DLD1 (cell line): Measurements from ENCODE around the gene CFAP251.

Experiments
- in situ Hi-C: cut with HindIII; loops from 2 replicates; pipeline ENCODE4 v1.10.0; 2017; ENCODE audit warnings: low sequenced_read_pairs

CFAP251 gene

DNA sequence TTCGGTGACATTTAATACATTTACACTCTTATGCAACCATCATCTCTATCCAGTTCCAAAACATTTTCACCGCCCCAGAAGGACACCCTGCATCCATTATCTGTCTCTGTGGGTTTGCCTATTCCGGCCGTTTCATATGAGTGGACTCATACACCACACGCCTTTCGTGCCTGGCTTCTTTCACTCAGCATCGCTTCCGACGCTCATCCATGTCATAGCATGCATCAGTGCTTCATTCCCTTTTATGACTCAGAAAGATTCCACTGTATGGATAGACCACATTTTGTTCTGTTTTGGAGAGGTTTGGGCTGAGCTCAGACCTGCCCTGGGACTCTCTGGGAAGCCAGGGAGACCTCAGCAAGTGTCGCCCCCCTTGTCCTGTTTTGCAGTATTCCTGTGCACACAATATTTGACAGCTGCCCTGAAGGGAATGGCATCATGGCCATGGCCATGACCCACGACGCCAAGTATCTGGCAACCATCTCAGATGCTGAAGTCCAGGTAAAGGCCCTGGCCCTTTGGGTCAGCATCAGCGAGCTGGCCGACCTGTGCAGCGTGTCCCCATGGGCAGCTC, 23.8 kb downstream of the CFAP251 start:
- in situ Hi-C loops: no loop called here

DNA sequence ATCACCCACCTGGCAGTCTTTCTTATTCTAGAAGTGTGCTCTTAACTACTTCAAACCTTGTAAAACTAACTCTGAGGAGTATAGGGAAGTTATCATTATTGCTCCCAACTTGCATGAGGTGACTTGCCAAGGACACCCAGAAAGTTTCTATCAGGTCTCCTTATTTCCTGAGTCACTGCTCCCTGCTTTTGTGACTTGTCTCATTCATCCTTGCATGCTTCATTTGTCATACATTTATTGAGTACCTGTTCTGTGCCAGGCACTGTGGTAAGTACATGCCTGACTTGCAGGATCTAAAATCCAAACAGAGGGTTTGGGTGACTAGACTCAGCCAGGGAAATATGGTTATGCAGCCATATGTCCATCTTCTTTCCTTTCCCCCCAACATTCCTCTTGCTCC, 25.5 kb downstream of the CFAP251 start:
- in situ Hi-C loops: no loop called here

DNA sequence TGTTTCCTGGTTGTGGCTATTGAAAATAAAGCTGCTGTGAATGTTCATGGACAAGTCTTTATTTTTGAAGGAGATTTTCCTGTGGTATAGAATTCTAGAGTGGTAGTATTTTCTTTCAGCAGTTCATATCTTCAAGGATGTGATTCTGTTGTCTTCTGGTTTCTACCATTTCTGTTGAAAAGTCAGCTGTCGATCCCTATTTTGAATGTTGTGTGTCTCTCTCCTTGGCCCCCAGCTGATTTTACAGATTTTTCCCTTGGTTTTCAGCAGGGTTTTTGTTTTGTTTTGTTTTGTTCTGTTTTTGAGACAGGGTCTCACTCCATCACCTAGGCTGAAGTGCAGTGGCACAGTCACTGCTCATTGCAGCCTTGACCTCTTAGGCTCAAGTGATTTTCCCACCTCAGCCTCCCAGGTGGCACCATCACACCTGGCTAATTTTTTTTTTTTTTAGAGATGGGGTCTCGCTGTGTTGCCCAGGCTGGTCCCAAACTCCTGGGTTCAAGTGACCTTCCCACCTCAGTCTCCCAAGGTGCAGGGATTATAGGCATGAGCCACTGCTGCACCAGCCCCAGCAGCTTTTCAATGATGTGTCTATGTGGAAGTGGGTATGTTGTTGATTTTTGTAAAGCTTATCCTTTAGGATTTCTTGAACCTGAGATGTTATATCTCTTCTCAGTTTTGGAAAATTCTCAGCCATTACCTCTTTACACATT, 28.1 kb downstream of the CFAP251 start:
- in situ Hi-C loops: no loop called here

DNA sequence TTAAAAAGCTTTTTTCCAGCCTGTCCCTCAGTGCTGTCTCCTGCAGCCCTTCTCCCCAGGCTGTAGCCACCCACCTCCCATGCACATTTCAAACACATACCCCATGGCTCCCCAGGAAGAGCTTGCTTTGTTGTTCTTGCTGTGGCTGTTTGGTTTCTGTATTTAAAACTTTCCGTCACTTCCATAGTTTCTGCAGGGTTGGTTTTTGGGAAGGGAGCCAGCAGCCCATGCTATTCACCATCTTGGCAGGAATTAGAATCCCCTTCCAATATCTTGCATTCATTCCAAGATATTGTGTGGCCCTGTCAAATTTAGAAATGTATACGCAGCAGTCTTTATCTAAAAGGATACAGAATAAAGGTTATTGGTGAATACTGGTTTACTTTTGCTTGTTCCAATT, 29.6 kb downstream of the CFAP251 start:
- in situ Hi-C loops: no loop called here

DNA sequence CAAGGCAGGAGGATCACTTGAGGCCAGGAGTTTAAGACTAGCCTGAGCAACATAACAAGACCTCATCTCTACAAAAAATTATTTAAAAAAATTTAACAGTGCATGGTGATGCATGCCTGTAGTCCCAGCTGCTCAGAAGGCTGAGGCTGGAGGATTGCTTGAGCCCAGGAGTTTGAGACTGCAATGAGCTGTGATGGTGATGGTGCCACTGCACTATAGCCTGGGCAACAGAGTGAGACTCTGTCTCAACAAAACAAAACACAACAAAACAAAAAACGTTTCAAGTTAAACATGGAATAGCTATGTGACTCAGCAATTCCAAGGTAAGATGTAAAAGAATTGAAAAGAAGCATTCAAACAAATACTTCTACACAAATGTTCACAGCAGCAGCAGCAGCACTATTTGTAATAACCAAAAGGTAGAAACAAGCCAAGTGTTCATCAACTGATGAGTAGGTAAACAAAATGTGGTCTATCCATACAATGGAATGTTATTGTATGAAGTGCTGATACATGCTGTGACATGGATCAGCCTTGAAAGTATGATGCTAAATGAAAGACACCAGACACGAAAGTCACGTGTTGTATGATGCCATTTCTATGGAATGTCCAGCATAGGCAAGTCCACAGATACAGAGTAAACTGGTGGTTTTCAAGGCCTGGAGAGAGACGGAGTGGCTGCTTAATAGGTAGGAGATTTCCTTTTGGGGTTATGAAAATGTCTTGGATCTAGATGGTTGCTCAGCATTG, 31.4 kb downstream of the CFAP251 start:
- in situ Hi-C loops: loop anchor here (5.0 kb wide), 1 partner anchor 62 kb away; no protein-coding TSS in a partner anchor

DNA sequence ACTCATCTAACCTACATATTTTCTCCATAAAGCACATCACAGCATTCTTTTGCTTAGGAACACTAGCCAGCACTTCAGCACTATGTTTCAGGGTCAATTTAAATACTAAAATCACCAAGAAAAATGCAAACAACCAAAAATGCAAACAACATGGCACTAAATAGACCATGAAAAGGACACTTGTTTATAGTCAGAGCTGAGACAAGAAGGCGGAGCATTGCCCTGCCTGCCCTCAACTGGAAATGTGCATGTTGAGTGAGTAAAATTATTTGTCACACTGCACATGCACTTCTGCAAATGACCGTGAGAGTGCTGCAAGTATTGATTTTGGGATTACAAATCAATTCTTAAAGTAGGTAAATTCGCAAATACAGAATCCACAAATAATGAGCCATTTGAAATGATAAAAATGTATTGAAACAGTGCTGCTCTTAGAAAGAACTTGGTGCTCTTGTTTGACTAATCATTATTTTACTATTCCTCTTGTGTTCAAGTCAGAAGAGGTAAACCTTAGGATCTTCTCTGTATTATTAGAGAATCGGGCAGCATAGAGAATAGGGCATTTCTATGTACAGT, 34.8 kb downstream of the CFAP251 start:
- in situ Hi-C loops: loop anchor here (5.0 kb wide), 1 partner anchor 59 kb away; no protein-coding TSS in a partner anchor

DNA sequence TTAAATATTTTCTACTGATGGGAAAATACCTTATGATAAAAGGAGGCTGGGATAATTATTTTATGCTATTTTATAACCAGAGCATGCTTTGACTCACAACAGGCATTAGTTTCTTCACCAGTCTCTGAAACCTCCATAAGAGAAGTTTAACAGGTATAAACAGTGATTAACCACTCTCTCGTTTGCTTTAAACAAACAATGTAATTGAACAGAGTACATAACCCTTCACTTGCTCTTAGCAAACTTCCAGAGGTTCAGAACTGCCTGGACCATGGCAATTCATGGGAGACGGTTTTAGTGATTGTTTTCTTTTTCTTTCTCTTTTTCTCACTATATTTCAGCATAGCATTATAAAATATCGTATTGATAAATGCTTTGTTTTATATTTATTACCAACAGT, 35.3 kb downstream of the CFAP251 start:
- in situ Hi-C loops: loop anchor here (5.0 kb wide), 1 partner anchor 59 kb away; no protein-coding TSS in a partner anchor

DNA sequence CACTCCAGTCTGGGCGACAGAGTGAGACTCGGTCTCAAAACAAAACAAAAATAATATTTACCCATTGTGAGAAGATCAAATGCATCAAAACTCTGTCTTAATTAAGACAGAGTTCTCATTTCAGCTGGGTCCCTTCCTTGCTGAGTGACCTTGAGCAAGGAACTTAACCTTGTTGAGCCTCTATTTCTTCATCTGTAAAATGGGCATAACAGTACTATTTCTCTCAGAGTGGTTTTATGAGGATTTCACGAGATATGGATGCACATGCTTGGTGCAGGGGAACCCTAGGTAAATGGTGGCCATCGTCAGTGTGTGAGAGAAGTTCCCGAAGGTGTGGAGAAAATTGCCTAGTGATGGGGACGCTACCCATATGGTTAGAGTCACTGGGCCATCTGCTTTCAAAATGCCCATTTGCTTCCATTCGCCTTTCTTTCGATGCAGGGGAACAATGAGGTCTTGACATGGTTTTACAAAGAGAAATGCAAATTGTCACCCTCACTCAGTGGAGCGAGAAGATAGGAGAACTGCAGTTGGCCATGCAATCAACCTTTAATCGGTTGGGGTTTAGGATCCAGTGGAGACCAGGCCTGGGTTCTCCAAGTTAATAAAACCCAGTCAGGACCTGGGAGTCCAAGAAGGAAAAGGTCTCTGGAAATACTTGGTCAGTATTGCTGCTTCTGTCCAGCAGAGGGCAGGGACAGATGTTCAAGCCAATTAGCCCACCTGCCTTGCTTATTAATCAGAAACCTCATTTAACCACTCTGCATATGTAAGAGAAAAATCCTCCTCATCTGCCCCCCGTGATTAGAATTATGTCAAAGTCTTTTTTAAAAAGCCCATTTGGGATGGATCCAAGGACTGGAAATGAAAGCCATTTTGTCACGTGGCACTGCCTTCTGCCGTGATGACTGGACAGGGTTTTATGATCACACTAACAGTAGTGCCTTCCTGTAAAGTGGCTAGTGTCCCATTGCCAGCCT, 37.2 kb downstream of the CFAP251 start:
- in situ Hi-C loops: no loop called here

DNA sequence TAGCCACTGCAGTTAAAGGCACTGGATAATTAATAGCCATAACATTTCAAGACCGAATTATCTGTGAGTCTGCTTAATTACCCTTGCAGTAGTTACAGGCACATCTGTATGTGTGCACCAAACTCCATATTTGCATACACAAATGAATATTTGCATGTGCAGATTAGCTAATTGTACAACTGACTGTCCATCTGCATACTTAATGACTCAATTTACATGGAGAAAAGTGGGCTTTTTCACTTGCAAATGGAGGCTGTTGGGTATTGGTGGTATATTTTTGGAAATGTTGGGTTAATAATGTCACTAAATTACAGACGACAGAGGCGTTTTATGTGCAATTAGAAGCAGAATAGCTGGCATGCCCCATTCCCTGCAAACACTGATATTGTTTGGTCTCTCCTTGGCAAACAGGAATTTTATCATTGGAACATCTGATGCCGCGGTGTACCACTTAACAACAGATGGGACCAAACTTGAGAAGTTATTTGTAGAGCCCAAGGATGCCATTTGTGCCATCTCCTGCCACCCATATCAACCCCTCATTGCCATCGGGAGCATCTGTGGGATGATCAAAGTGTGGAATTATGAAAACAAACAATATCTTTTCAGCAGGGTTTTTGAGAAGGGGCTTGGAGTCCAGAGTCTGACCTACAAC, 39.6 kb downstream of the CFAP251 start:
- in situ Hi-C loops: no loop called here

DNA sequence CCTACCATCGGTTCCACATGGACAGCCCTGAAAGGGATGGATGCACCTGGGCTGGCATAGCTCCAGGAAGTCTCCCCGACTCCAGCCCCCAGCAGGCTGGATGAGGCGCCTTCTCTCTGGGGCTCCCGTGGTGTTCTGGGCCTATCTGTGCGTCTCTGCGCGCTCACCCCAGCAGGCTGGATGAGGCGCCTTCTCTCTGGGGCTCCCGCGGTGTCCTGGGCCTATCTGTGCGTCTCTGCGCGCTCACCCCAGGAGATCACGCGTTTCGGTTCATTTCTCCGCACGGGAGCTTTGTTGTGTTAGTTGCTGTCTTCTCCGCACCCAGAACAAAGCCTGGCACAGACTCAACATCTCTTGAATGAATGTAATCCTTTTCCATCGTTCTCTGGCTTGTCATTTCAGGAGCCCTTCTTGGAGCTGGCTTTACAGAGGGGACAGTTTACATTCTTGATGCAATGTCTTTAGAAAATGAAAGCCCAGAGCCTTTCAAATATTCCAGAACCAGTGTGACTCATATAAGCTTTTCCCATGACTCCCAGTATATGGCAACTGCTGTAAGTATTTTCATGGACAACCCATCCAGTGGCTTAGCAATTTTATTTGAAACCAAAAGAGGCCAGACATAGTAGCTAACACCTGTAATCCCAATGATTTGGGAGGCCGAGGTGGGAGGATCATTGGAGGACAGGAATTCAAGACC, 40.3 kb downstream of the CFAP251 start:
- in situ Hi-C loops: no loop called here

DNA sequence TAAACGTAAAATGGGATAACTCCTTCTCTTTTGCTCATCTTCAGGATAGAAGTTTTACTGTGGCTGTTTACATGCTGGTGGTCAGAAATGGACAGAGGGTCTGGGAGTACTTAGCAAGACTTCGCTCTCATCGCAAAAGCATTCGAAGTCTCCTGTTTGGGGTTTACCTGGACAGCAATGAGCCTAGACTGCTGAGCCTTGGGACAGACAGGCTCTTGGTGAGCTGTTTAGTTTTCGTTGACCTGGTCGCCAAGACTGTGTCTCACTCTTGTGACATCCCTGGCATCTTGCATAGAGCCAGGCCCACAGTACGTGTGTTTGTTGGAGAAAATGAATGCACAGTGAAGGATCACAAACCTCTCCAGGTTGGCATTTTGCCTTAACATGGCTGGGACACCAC, 42.1 kb downstream of the CFAP251 start:
- in situ Hi-C loops: no loop called here

DNA sequence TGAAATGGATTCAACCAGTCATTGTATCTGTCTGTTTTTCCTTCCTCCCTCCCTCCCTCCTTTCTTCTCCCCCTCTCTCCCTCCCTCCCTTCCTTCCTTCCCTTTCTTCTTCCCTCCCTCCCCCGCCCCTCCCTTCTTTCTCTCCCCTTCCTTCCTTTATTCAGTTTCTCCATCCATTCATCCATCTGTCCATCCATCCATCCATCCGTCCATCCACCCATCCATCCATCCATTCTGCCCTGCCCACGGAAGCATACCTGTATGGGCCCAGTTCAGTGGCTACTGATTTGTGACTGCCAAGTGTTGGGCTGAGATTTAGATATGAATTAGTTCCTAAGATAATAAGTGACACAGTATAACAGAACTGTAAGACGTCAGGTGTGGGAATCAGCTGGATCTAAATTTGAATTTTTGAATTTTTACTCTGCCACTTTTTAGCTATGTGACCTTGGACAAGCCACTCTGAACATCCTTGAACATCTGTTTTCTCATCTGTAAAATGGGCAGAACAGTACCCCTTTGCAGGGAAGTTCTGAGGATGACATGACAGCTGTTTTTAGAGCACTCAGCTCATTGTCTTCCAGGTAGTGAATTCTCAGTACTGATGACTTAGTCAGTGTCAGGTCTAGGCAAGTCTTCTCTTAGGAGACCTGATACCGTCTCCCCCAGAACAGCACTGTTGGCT, 42.9 kb downstream of the CFAP251 start:
- in situ Hi-C loops: no loop called here

DNA sequence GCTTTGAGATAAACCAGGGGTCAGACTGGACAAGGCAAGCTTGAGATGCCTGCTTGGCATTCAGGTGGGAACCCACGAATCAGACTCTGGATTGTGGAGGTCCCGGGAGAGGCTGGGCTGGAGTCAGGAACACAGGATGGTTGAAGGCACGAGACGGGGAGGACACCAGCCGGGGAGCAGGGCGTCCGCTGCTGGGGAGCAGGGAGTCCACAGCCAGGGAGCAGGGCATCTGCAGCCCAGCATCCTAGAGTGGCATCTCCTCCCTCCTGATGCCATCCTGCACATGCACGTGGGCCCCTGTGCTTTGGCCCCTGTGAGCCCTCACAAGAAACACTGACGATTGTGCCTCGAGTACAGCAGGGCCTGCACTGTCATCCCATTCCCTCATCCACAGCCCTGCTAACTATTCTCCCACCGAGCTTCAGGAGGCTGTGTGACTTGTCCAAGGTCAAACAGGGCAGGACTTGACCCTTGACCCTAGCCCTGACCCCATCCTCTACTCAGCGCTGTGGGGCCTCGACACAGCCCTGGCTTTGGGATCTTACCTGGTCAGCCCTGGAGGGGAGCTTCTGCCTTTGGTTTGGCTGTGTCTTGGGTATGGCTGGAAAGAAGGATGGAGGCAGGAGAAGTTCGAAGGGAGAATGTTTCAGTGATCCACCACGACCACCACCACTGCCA, 45.1 kb downstream of the CFAP251 start:
- in situ Hi-C loops: no loop called here

DNA sequence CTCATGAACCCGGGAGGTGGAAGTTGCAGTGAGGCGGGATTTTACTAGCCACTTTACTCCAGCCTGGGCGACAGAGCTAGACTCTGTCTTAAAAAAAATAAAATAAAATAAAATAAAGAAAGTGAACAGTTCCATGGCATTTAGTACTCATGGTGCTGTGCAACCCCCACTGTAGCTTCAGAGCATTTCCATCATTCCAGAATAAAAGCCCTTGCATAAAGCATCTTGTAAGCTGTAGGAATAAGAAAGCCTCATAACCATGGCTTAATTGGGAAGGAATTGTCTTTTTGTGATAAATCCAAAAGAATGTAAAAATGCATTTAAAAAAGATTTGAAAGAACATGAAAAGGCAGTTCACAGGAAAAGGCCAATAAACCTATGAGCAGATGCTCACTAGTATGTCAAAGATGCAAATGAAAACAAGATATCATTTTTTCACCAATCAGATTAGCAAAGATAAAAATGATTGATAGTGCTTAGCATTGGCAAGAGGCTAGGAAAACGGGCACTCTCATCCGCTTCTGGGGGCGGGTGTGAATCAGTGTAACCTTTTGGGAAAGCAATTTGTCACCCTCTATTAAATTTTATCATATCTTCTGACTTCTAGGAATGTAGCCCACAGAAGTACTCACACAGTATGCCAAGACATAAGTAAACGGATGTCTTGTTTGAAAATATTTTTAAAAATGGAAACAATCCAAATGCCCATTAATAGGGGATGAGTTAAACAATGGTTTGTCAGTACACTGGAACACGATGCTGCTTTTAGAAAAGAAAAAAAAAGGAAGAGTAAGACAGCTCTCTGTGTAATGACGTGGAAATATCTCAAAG, 46.6 kb downstream of the CFAP251 start:
- in situ Hi-C loops: no loop called here

DNA sequence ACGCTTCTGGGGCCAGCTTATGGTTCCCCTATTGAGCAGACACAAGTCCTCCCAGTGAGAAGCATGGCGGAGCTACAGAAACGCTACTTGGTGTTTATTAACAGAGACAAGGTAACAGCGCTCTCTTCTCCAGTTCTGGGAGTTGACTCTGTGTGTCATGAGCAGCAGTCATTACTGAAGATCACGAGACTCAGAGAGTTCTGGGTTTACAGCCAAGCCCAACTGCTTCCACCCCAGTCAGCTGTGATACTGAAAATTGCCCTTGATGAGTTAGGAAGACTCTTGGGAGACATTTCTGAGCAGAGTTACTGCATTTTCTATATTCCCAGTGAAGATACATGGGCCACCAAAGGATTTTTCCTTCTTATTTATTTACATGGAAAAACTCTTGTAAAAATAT, 48.6 kb downstream of the CFAP251 start:
- in situ Hi-C loops: no loop called here

DNA sequence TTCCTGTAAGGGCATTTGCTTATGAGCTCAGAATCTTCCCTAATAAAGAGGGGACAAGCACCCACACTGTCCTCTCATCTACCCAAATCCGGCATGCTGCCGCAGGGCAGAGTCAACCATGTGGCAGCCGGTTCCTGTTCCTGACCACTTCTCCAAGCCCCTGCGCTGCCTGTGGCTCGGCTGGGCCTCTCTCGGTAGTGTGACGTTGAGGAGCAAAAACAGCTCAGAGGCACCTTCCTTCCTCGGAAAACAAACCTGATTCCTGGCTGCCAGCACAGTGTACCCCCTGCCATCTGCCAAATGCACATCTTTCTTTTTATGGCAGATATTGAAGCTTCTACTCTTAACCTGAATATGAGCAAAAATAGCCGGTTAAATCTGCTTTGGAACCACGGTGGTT, 50.5 kb downstream of the CFAP251 start:
- in situ Hi-C loops: no loop called here

DNA sequence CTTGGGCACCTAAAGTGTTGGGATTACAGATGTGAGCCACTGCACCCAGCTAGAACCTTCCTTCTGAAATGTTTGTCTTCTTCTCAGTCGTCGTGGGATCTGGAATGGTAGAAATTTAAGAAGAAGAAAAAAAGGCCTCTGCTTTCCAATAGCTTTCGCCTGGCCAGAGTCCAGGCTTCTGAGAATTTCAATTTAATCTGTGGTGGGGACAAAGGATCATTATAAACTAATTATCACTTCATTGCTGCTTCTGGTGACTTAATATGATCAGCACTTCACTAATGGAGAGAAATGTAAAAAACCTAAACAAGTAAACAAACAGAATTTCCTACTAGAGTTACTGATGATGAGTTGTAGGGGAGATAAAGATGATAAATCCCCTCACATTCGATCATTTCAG, 51.3 kb downstream of the CFAP251 start:
- in situ Hi-C loops: no loop called here
